Measurements from ENCODE around the gene SIRT3.

Gene SIRT3

GRCh38 chr11:235997-236773 lies at the start of gene SIRT3:
Gene SIRT3 (minus strand): TSS chr11:236342. CDS start chr11:236328, 14 bp downstream.
- peak within 1 kb of the TSS; percentile 93 to 96 for H3K9ac ChIP-seq (ENCODE audit: low read length in 2 of 2)
- H3K4me3 ChIP-seq (ENCODE audit: low read length in 2 of 2): peak within 1 kb of the TSS; percentile 94 to 96
- no peaks in the 10 kb centered on the region for H3K27me3 ChIP-seq (ENCODE audit: control insufficient read depth in 1 of 2, insufficient read depth in 2 of 2, low read length in 2 of 2)
- peaks cover 9% of the 10 kb centered on the region for H3K4me1 ChIP-seq (ENCODE audit: control insufficient read depth, insufficient read depth, low read length)
- no peaks in the 10 kb centered on the region for H3K9me3 ChIP-seq (ENCODE audit: control insufficient read depth in 2 of 2, low read length in 2 of 2)
- H3K36me3 ChIP-seq (ENCODE audit: control insufficient read depth in 2 of 2, insufficient read depth in 2 of 2, low read length in 2 of 2): peaks cover 2% of the 10 kb centered on the region in 2 donors
- H3K27ac ChIP-seq (ENCODE audit: low read length): peak within 1 kb of the TSS; percentile 89

- Histone ChIP-seq H3K9ac (ENCODE audit: low read length in 2 of 2) (no peak overlapping the region), H3K4me3 (ENCODE audit: low read length in 2 of 2) (no peak overlapping the region), H3K9me3 (ENCODE audit: control insufficient read depth in 2 of 2, low read length in 2 of 2) (no peaks in the 10 kb centered on the region), H3K27me3 (ENCODE audit: control insufficient read depth in 1 of 2, insufficient read depth in 2 of 2, low read length in 2 of 2) (peaks cover 34% of the 10 kb centered on the region in 2 donors), H3K27ac (ENCODE audit: low read length) (no peak overlapping the region), H3K4me1 (ENCODE audit: control insufficient read depth, insufficient read depth, low read length) (peaks cover 20% of the 10 kb centered on the region), H3K36me3 (ENCODE audit: control insufficient read depth in 2 of 2, insufficient read depth in 2 of 2, low read length in 2 of 2) (no peaks in the 10 kb centered on the region)
Measured at GRCh38 chr11:285894-286220, 49.7 kb upstream of the SIRT3 start.

- Histone ChIP-seq H3K27ac (ENCODE audit: low read length) (no peak overlapping the region), H3K9me3 (ENCODE audit: control insufficient read depth in 2 of 2, low read length in 2 of 2) (no peaks in the 10 kb centered on the region), H3K4me3 (ENCODE audit: low read length in 2 of 2) (no peak overlapping the region), H3K27me3 (ENCODE audit: control insufficient read depth in 1 of 2, insufficient read depth in 2 of 2, low read length in 2 of 2) (peaks cover 37 to 40% of the 10 kb centered on the region in 2 donors), H3K36me3 (ENCODE audit: control insufficient read depth in 2 of 2, insufficient read depth in 2 of 2, low read length in 2 of 2) (no peaks in the 10 kb centered on the region), H3K9ac (ENCODE audit: low read length in 2 of 2) (no peak overlapping the region), H3K4me1 (ENCODE audit: control insufficient read depth, insufficient read depth, low read length) (peaks cover 26% of the 10 kb centered on the region)
Measured at GRCh38 chr11:285021-285893, 49.1 kb upstream of the SIRT3 start.

GRCh38 chr11:284105-285020 lies 48.2 kb upstream of the SIRT3 start:
- Histone ChIP-seq H3K27me3 (ENCODE audit: control insufficient read depth in 1 of 2, insufficient read depth in 2 of 2, low read length in 2 of 2) (peaks cover 37 to 49% of the 10 kb centered on the region in 2 donors), H3K9ac (ENCODE audit: low read length in 2 of 2) (no peak overlapping the region), H3K4me3 (ENCODE audit: low read length in 2 of 2) (no peak overlapping the region), H3K27ac (ENCODE audit: low read length) (no peak overlapping the region), H3K9me3 (ENCODE audit: control insufficient read depth in 2 of 2, low read length in 2 of 2) (no peaks in the 10 kb centered on the region), H3K4me1 (ENCODE audit: control insufficient read depth, insufficient read depth, low read length) (peaks cover 29% of the 10 kb centered on the region), H3K36me3 (ENCODE audit: control insufficient read depth in 2 of 2, insufficient read depth in 2 of 2, low read length in 2 of 2) (no peaks in the 10 kb centered on the region)

GRCh38 chr11:283405-284104 lies 47.4 kb upstream of the SIRT3 start:
- H3K4me1 ChIP-seq (ENCODE audit: control insufficient read depth, insufficient read depth, low read length): peaks cover 28% of the 10 kb centered on the region
- peaks cover 41 to 57% of the 10 kb centered on the region in 2 donors for H3K27me3 ChIP-seq (ENCODE audit: control insufficient read depth in 1 of 2, insufficient read depth in 2 of 2, low read length in 2 of 2)
- H3K27ac ChIP-seq (ENCODE audit: low read length): no peak overlapping the region
- no peak overlapping the region for H3K4me3 ChIP-seq (ENCODE audit: low read length in 2 of 2)
- H3K9me3 ChIP-seq (ENCODE audit: control insufficient read depth in 2 of 2, low read length in 2 of 2): no peaks in the 10 kb centered on the region
- H3K9ac ChIP-seq (ENCODE audit: low read length in 2 of 2): no peak overlapping the region
- no peaks in the 10 kb centered on the region for H3K36me3 ChIP-seq (ENCODE audit: control insufficient read depth in 2 of 2, insufficient read depth in 2 of 2, low read length in 2 of 2)

- no peaks in the 10 kb centered on the region for H3K9me3 ChIP-seq (ENCODE audit: control insufficient read depth in 2 of 2, low read length in 2 of 2)
- no peak overlapping the region for H3K4me3 ChIP-seq (ENCODE audit: low read length in 2 of 2)
- no peak overlapping the region for H3K27ac ChIP-seq (ENCODE audit: low read length)
- H3K9ac ChIP-seq (ENCODE audit: low read length in 2 of 2): no peak overlapping the region
- peaks cover 47 to 57% of the 10 kb centered on the region in 2 donors for H3K27me3 ChIP-seq (ENCODE audit: control insufficient read depth in 1 of 2, insufficient read depth in 2 of 2, low read length in 2 of 2)
- H3K36me3 ChIP-seq (ENCODE audit: control insufficient read depth in 2 of 2, insufficient read depth in 2 of 2, low read length in 2 of 2): no peaks in the 10 kb centered on the region
- peaks cover 21% of the 10 kb centered on the region for H3K4me1 ChIP-seq (ENCODE audit: control insufficient read depth, insufficient read depth, low read length)
Measured at GRCh38 chr11:282630-283360, 46.7 kb upstream of the SIRT3 start.

- Histone ChIP-seq H3K9ac (ENCODE audit: low read length in 2 of 2) (no peak overlapping the region), H3K27ac (ENCODE audit: low read length) (no peak overlapping the region), H3K36me3 (ENCODE audit: control insufficient read depth in 2 of 2, insufficient read depth in 2 of 2, low read length in 2 of 2) (no peaks in the 10 kb centered on the region), H3K9me3 (ENCODE audit: control insufficient read depth in 2 of 2, low read length in 2 of 2) (no peaks in the 10 kb centered on the region), H3K4me3 (ENCODE audit: low read length in 2 of 2) (no peak overlapping the region), H3K4me1 (ENCODE audit: control insufficient read depth, insufficient read depth, low read length) (peaks cover 19% of the 10 kb centered on the region), H3K27me3 (ENCODE audit: control insufficient read depth in 1 of 2, insufficient read depth in 2 of 2, low read length in 2 of 2) (peaks cover 47 to 57% of the 10 kb centered on the region in 2 donors)
Measured at GRCh38 chr11:282171-282570, 46.0 kb upstream of the SIRT3 start.

GRCh38 chr11:281486-282161 lies 45.5 kb upstream of the SIRT3 start:
- peaks cover 19% of the 10 kb centered on the region for H3K4me1 ChIP-seq (ENCODE audit: control insufficient read depth, insufficient read depth, low read length)
- H3K27ac ChIP-seq (ENCODE audit: low read length): no peak overlapping the region
- H3K9me3 ChIP-seq (ENCODE audit: control insufficient read depth in 2 of 2, low read length in 2 of 2): no peaks in the 10 kb centered on the region
- peaks cover 46 to 57% of the 10 kb centered on the region in 2 donors for H3K27me3 ChIP-seq (ENCODE audit: control insufficient read depth in 1 of 2, insufficient read depth in 2 of 2, low read length in 2 of 2)
- no peak overlapping the region for H3K4me3 ChIP-seq (ENCODE audit: low read length in 2 of 2)
- no peaks in the 10 kb centered on the region for H3K36me3 ChIP-seq (ENCODE audit: control insufficient read depth in 2 of 2, insufficient read depth in 2 of 2, low read length in 2 of 2)
- no peak overlapping the region for H3K9ac ChIP-seq (ENCODE audit: low read length in 2 of 2)

GRCh38 chr11:280706-281485 lies 44.8 kb upstream of the SIRT3 start:
- Histone ChIP-seq H3K4me1 (ENCODE audit: control insufficient read depth, insufficient read depth, low read length) (peaks cover 19% of the 10 kb centered on the region), H3K4me3 (ENCODE audit: low read length in 2 of 2) (peak overlapping the region in 1 of 2 donors; percentile 29), H3K36me3 (ENCODE audit: control insufficient read depth in 2 of 2, insufficient read depth in 2 of 2, low read length in 2 of 2) (no peaks in the 10 kb centered on the region), H3K9ac (ENCODE audit: low read length in 2 of 2) (no peak overlapping the region), H3K9me3 (ENCODE audit: control insufficient read depth in 2 of 2, low read length in 2 of 2) (no peaks in the 10 kb centered on the region), H3K27me3 (ENCODE audit: control insufficient read depth in 1 of 2, insufficient read depth in 2 of 2, low read length in 2 of 2) (peaks cover 45 to 57% of the 10 kb centered on the region in 2 donors), H3K27ac (ENCODE audit: low read length) (no peak overlapping the region)
